Frontal cortex (tissue), 4 donors: Measurements from ENCODE around the gene GNAL. TPM values are rescaled to one million over a fixed set of nuclear protein-coding genes. Genes with fewer than 3 reads are reported as not detected.

ENCODE experiments used
- DNase-seq, 2 donors: peaks; one replicate each; pipeline ENCODE4 v3.0.0; 2012; ENCODE audit warnings: low spot score in 2 of 2
- FAIRE-seq: peaks from 2 replicates; lab custom pipeline; 2012; peaks lifted over from hg19 to GRCh38; lab: Jason Lieb, UNC
- total RNA-seq: library from RNA; depleted of rRNA; stranded (reverse); fragments of >200 nt; gene quantifications from one replicate; pipeline ENCODE4 v1.2.3, GENCODE V29; 2014
- donor health status: control.
- donor health status: control.
- donor health status: control.

Gene GNAL
- total RNA-seq, 1 donor from 2014 or later = 92.9 TPM

DNA sequence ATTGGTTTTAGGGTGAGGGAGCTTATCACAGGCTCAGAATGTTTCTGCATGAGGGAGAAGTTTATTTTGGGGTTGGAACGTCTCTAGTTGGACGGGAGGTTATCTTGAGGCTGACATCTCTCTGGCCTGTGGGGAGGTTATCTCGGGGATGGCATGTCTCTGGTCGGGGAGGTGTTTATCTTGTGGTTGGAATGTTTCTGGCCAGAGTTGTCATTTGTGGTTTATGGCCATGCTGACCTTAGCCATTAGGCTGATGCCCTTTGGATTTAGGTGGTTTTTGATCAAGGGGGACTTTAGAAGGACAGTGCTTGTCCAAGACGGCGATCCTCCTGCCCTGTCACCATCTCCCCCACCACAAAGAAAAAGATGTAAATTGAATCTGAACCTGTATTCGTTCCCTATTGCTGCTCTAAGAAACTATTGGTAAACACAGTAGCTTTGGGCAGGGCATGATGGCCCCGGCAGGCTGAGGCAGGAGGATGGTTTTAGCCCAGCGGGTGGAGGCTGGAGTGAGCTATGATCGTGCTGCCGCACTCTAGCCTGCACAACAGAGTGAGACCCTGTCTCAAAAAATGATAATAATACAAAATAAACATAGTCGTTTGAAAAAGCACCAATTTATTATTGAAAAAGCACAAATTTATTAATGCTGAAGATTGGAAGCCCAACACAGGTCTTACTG is 236.9 kb downstream of the GNAL start:
- no peak for DNase-seq
- FAIRE-seq = no peak

DNA sequence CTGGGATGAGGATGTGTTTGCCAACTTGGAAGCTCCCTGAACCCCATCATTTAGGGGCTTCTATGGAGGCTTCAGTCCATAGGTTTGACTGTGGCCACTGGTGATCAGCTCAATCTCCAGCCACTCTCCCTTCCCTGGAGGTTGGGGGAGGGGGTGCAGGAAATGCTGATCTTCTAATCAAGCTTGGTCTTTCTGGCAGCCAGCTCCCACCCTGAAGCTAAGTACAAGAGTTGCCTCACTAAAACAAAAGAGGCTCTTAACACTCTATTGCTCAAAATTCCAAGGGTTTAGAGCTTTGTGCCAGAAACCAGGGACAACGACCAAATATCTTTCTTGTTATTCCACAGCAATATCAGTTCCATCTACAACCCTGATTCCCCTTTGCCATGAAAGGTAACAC is 238.4 kb downstream of the GNAL start:
- FAIRE-seq = no peak
- DNase-seq = no peak

DNA sequence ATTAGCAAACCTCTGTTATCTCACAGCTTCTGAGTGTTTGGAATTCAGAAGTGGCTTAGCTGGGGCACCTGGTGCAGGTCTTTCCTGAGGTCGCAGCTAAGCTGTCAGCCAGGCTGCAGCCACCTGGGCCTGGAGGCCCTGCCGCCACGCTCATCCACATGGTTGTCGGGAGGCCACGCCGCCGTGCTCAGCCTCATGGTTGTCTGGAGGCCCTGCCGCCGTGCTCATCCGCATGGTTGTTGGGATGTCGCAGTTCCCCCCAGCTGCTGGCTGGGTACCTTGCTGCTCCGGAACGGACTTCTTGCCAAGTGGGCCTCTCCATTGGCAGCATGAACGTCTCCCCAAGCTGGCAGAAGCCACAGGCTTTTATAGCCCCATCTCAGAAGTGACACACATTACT is 243.3 kb downstream of the GNAL start:
- FAIRE-seq (no peak), DNase-seq (no peak)

Other genes with a start within 250 kb of the GNAL start
- not detected for gene SLC35G4, start 79.7 kb upstream of the GNAL start, total RNA-seq
- gene CHMP1B, start 162.1 kb downstream of the GNAL start, total RNA-seq = 78.7 TPM
- 16.3 TPM for gene MPPE1, start 219.1 kb downstream of the GNAL start, total RNA-seq